Suprapubic skin (tissue), 4 donors: Measurements from ENCODE around the gene SPIRE2. TPM values are rescaled to one million over a fixed set of nuclear protein-coding genes. Genes with fewer than 3 reads are reported as not detected.

ENCODE experiments used
- DNase-seq, 2 donors: peaks; one replicate each; pipeline ENCODE4 v3.0.0-alpha.2; 2019; ENCODE audit warnings: low spot score in 2 of 2
- H3K27ac ChIP-seq: fragments of 200-600 bp; sonication (generic); one replicate; pipeline ENCODE4 v1.5.1; 2019
- H3K27me3 ChIP-seq: fragments of 200-600 bp; sonication (generic); one replicate; pipeline ENCODE4 v1.5.1; 2019
- H3K36me3 ChIP-seq: fragments of 200-600 bp; sonication (generic); one replicate; pipeline ENCODE4 v1.5.1; 2019
- H3K4me1 ChIP-seq: fragments of 200-600 bp; sonication (generic); one replicate; pipeline ENCODE4 v1.5.1; 2019
- H3K4me3 ChIP-seq: fragments of 200-600 bp; sonication (generic); one replicate; pipeline ENCODE4 v1.5.1; 2019; ENCODE audit warnings: mild to moderate bottlenecking
- H3K9me3 ChIP-seq: fragments of 200-600 bp; sonication (generic); one replicate; pipeline ENCODE4 v1.5.1; 2019
- EP300 ChIP-seq: sonication (generic); formaldehyde crosslinking; IDR thresholded peaks from one replicate; pipeline ENCODE4 v1.6.1; 2017; ENCODE audit warnings: antibody characterized with exemption
- POLR2A ChIP-seq, 2 donors: fragments of 450-650 bp; IDR thresholded peaks; one replicate each; pipeline ENCODE4 v1.6.1; 2017; ENCODE audit warnings: antibody characterized with exemption in 2 of 2, mild to moderate bottlenecking in 2 of 2, moderate library complexity in 2 of 2
- POLR2AphosphoS5 ChIP-seq, 3 donors: sonication (generic); formaldehyde crosslinking; IDR thresholded peaks; one replicate each; pipeline ENCODE4 v1.6.1; 2017; ENCODE audit warnings: antibody characterized with exemption in 3 of 3
- WGBS: methylation state at CpG from one replicate; pipeline ENCODE4 v1.1.5; 2018; 5-methylcytosine and 5-hydroxymethylcytosine counted together
- total RNA-seq, 4 donors: library from RNA; depleted of rRNA; stranded (reverse); fragments of >200 nt; gene quantifications; one replicate each; pipeline ENCODE4 v1.1.0, GENCODE V29; 2016
- TF ChIP-seq, protein P1 (sequence below), 2 donors: fragments of 200-600 bp in 1 of 2; fragments of 450-650 bp in 1 of 2; sonication (generic) in 1 of 2; IDR thresholded peaks; one replicate each; pipeline ENCODE4 v1.5.1; 2016 to 2019; ENCODE audit warnings: antibody characterized with exemption in 2 of 2, mild to moderate bottlenecking in 1 of 2, moderate library complexity in 1 of 2

The SPIRE2 gene
- total RNA-seq, 4 donors from 2014 or later: 4.5 to 6.6 (median 5.5) TPM

DNA sequence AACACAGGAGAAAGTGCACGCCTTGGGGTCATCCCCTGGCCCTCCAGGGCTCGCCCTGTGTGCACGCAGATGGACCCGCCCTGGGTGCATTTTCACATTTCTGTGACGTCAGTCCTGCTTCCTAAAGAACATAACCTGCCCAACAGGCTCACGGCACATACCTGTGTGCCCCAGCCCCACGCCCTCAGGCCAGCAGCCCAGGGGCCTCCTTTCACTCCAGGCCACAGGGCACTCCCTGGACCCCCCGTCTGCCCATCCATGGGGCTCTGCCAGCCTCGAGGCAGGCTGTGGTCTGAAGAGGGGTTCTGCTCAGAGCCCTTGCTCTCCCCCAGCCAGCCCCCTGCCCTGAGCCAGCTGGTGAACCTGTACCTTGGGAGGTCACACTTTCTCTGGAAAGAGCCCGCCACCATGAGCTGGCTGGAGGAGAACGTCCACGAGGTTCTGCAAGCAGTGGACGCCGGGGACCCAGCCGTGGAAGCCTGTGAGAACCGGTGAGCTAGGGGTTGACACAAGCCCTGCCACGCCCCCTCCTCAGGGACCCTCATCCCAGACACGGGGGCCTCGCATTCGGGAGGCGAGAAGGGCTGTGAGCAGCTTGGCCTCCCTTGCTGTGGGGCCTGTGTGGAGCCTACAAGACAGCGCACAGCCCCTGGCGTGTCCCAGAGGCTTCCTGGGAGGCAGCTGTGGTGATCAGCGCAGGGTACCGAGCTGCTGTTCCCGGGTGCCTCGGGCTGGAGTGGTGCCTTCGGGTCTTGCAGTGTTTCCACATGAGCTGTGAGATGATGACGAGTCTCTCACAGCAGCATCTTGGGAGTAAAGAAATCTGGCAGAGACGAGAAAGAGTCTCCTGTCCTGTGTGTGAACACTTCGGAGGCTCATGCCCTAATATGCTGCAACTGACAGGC lies 76.6 kb downstream of the SPIRE2 start:
- Histone ChIP-seq H3K9me3 (no peaks in the 10 kb centered on the region), H3K4me3 (no peak overlapping the region), H3K27me3 (no peaks in the 10 kb centered on the region), H3K4me1 (peaks cover 3% of the 10 kb centered on the region), H3K27ac (no peak overlapping the region), H3K36me3 (peaks cover 77% of the 10 kb centered on the region)
- WGBS: 81% methylated on average over 22 of the region's 31 CpGs
- peak in 1 of 2 donors; percentile 60 for DNase-seq
- TF ChIP-seq POLR2A (IDR thresholded peaks at IDR 0.05) (no peak), EP300 (no peak), POLR2AphosphoS5 (IDR thresholded peaks at IDR 0.05) (no peak)
- TF ChIP-seq, protein P1, sequence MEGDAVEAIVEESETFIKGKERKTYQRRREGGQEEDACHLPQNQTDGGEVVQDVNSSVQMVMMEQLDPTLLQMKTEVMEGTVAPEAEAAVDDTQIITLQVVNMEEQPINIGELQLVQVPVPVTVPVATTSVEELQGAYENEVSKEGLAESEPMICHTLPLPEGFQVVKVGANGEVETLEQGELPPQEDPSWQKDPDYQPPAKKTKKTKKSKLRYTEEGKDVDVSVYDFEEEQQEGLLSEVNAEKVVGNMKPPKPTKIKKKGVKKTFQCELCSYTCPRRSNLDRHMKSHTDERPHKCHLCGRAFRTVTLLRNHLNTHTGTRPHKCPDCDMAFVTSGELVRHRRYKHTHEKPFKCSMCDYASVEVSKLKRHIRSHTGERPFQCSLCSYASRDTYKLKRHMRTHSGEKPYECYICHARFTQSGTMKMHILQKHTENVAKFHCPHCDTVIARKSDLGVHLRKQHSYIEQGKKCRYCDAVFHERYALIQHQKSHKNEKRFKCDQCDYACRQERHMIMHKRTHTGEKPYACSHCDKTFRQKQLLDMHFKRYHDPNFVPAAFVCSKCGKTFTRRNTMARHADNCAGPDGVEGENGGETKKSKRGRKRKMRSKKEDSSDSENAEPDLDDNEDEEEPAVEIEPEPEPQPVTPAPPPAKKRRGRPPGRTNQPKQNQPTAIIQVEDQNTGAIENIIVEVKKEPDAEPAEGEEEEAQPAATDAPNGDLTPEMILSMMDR (IDR thresholded peaks at IDR 0.05): no peak

DNA sequence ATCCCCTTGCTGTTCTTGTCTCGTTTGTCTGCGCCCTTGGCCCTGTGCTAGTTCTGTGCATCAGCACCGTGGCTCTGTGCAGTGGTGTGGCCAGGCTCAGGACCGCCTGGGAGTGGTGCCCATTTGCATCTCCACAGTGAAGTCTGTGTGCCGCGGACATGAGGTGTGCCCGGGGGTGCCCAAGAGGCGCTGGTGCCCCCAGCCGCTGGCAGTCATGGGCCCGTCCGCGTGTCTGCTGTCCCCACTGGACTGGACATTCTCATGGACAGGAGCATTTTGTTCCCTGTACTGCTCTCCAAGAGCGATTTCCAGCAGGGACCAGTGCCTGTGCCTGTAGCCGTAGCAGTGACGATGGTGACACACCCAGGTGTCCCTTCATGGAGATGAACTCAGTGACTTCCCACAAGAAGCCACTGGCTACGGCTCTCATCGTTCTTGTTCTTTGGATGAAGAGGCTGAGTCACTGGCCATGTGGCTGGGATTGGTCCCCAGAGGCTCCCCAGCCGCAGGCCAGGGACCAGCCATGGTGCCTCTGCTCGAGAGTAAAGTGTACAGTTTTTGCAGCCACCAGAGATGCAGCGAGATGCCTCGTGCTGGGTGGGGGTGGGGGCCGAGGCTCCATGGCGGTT lies 77.3 kb downstream of the SPIRE2 start:
- Histone ChIP-seq H3K27me3 (no peaks in the 10 kb centered on the region), H3K36me3 (peaks cover 75% of the 10 kb centered on the region), H3K4me1 (peaks cover 8% of the 10 kb centered on the region), H3K4me3 (no peak overlapping the region), H3K9me3 (no peaks in the 10 kb centered on the region), H3K27ac (no peak overlapping the region)
- TF ChIP-seq POLR2AphosphoS5 (IDR thresholded peaks at IDR 0.05): no peak
- TF ChIP-seq POLR2A (IDR thresholded peaks at IDR 0.05): no peak
- TF ChIP-seq EP300: no peak
- TF ChIP-seq, protein P1 (IDR thresholded peaks at IDR 0.05): no peak
- no peak for DNase-seq
- WGBS: 74% methylated on average over 10 of the region's 23 CpGs

DNA sequence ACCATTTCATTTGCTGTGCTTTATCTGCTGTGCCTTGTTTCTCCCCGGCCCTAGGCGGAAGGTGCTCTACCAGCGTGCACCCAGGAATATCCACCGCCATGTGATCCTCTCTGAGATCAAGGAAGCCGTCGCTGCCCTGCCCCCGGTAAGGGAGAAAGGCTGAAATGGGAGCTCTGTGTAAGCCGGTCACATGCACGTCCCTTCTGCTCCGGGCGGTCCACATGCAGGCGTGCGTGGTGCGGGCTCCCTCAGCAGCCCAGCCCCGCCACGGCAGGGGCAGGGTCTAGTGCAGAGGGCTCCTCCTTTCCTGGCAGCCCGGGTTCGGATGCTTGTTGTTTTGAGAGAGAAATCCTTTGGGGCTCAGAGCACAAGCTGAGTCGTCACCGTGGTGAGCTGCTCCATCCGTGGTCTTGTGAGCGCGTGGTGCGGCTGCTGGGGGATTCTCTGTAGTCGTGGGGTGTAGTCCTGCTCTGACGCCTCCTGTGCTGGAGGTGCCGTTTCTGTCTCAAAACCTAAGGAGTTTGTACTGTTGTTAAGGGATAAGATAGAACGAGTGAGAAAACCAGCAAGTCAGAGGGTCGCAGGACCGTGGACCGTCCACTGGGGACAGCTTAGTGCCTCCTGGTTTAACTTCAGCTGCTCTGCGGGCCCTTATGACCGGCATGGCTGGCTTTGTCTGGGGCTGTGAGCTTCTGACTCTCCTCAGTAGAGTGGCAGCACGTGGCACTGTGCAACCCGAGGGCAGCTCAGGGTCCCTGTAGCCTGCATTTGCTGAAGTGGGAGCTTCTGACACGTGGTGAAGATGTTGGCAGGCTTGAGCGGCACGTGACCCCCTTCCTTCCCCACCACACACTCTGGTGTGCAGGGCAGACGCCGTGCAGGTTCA lies 78.1 kb downstream of the SPIRE2 start:
- no peak for TF ChIP-seq POLR2AphosphoS5 (IDR thresholded peaks at IDR 0.05)
- TF ChIP-seq EP300: no peak
- TF ChIP-seq, protein P1 (IDR thresholded peaks at IDR 0.05): no peak
- no peak for TF ChIP-seq POLR2A (IDR thresholded peaks at IDR 0.05)
- no peaks in the 10 kb centered on the region for H3K9me3 ChIP-seq
- H3K36me3 ChIP-seq: peaks cover 74% of the 10 kb centered on the region
- peaks cover 8% of the 10 kb centered on the region for H3K4me1 ChIP-seq
- no peak for DNase-seq
- H3K4me3 ChIP-seq: no peak overlapping the region
- H3K27me3 ChIP-seq: no peaks in the 10 kb centered on the region
- no peak overlapping the region for H3K27ac ChIP-seq
- 92% methylated on average over 36 of the region's 40 CpGs for WGBS

DNA sequence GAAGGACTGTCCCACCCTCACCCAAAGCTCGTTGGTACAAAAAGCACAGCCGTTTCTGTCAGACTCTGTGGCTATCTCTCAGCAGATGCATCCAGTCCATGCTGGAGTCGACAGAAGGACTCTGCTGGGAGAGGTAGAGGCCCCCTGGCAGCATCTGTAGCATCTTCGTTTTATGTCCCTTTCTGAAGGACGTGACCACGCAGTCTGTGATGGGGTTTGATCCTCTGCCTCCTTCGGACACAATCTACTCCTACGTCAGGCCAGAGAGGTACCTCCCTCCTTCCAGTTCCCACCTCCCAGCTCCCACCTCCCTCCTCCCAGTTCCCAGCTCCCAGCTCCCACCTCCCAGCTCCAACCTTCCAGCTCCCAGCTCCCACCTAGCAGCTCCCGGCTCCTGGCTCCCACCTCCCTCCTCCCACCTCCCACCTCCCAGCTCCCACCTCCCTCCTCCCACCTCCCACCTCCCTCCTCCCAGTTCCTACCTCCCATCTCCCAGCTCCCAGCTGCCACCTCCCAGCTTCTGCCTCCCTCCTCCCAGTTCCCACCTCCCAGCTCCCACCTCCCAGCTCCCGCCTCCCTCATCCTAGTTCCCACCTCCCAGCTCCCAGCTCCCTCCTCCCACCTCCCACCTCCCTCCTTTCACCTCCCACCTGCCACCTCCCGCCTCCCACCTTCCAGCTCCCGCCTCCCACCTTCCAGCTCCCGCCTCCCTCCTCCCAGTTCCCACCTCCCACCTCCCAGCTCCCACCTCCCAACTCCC lies 79.0 kb downstream of the SPIRE2 start:
- TF ChIP-seq EP300: no peak
- no peak for TF ChIP-seq POLR2AphosphoS5 (IDR thresholded peaks at IDR 0.05)
- TF ChIP-seq POLR2A (IDR thresholded peaks at IDR 0.05): no peak
- TF ChIP-seq, protein P1 (IDR thresholded peaks at IDR 0.05): no peak

More for the DNA sequence above, 79.0 kb downstream of the SPIRE2 start:
- DNase-seq: no peak
- Histone ChIP-seq H3K4me3 (no peak overlapping the region), H3K27ac (no peak overlapping the region), H3K9me3 (no peaks in the 10 kb centered on the region), H3K36me3 (peaks cover 82% of the 10 kb centered on the region), H3K4me1 (peaks cover 8% of the 10 kb centered on the region), H3K27me3 (no peaks in the 10 kb centered on the region)
- WGBS: 97% methylated on average over 12 of the region's 13 CpGs
